GM12873 (cell line): ENCODE data around the gene KRTAP4-1.

Experiments
- TF ChIP-seq, protein P1 (sequence below): IDR thresholded peaks from 2 replicates; pipeline ENCODE4 v1.5.1; 2012; ENCODE audit warnings: low read depth, mild to moderate bottlenecking, moderate library complexity, low read length, control low read depth; ENCODE audit not compliant: insufficient read depth; ENCODE audit errors: missing control alignments

KRTAP4-1 gene

DNA sequence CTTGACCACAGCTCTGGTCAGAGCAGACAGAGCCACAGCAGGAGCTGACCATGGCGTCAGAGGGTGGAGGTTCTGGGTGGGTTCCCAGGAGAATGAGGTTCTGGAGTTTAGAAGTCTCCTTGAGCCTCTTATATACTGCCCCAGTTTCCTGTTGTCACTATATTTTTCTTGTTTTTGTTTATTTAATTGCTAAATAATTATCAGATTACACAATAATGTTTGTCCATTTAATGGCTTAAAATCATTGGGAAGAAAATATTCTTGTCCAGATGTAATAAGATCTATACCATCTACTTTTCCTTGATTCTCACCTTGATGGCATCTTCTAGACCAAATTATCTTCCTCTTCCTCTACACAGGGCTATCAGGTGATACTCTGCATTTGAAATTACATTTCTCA, 16.6 kb downstream of the KRTAP4-1 start, which contains the start of gene KRTAP4-3:
TSS of gene KRTAP4-3 (minus strand) at position 101 of the 400 bp plus-strand sequence. CDS start at position 52, 49 bp downstream.
- TF ChIP-seq, protein P1, sequence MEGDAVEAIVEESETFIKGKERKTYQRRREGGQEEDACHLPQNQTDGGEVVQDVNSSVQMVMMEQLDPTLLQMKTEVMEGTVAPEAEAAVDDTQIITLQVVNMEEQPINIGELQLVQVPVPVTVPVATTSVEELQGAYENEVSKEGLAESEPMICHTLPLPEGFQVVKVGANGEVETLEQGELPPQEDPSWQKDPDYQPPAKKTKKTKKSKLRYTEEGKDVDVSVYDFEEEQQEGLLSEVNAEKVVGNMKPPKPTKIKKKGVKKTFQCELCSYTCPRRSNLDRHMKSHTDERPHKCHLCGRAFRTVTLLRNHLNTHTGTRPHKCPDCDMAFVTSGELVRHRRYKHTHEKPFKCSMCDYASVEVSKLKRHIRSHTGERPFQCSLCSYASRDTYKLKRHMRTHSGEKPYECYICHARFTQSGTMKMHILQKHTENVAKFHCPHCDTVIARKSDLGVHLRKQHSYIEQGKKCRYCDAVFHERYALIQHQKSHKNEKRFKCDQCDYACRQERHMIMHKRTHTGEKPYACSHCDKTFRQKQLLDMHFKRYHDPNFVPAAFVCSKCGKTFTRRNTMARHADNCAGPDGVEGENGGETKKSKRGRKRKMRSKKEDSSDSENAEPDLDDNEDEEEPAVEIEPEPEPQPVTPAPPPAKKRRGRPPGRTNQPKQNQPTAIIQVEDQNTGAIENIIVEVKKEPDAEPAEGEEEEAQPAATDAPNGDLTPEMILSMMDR: no peak

DNA sequence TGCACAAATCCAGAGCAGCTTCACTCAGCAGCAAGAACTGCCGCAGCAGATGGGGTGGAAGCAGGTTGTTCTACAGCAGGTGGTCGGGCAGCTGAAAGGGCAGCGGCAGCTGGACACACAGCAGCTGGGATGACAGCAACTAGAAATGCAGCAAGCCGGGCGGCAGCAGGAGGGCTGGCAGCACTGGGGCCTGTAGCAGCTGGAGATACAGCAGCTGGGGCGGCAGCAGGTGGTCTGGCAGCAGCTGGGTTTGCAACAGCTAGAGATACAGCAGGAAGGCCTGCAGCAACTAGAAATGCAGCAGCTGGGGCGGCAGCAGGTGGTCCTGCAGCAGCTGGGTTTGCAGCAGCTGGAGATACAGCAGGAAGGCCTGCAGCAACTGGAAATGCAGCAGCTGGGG, 17.1 kb downstream of the KRTAP4-1 start:
- TF ChIP-seq, protein P1: no peak

DNA sequence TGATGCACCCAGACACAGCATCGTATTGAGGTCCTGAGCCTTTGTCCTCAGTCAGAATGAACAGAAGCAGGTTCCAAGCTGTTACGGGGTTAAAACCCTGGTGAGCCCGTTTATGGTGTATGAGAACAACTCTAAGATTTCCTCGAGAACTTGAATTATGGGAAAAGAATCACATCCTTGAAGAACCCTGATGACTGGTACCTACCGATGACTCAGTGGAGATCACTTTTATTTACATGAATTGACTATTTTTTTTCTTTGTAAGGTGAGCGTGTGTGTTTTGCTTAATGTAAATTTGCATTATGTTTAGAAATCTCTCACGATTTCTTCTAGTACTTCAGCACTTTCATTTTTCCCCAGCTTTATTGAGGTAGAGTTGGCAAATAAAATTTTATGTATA, 20.9 kb downstream of the KRTAP4-1 start:
- TF ChIP-seq, protein P1: no peak

DNA sequence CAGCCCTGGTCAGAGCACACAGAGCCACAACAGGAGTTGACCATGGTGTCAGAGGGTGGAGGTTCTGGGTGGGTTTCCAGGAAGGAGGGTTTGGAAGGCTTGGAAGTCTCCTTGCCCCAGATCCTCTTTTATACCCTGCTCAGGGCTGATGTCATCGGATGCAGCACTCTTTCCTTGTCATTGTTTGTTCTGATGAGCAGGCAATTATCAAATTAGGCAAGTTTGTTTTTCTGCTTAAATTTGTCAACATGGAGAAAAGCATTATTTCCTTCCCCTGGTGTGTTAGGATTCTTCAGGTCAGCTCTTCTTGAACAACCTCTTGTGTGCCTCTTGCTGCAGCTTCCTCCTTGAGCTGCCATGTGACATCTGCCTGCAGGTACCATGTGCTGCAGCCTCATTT, 24.1 kb downstream of the KRTAP4-1 start, which contains the start of gene KRTAP4-4:
TSS of gene KRTAP4-4 (minus strand) at position 101 of the 400 bp plus-strand sequence. CDS start at position 44, 57 bp downstream.
- TF ChIP-seq, protein P1: no peak

DNA sequence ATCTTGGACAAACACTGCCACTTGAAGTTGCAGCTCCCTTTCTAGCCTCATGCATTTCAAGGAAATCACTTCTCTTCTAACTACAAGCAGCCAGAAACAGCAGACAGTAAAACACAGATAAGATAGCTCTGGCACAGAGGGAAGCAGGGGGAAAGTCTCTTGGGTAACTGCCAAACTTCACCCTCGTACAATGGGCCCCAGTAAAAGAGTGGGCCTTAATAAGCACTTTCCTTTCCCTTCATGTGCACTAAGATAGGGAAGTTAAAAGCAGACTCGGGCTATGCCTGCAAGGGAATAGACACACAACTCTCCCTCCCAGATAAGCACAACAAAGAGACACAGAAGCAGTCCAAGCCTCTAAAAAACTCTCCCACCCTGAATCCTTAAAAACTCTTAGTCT, 30.9 kb downstream of the KRTAP4-1 start:
- TF ChIP-seq, protein P1: no peak

DNA sequence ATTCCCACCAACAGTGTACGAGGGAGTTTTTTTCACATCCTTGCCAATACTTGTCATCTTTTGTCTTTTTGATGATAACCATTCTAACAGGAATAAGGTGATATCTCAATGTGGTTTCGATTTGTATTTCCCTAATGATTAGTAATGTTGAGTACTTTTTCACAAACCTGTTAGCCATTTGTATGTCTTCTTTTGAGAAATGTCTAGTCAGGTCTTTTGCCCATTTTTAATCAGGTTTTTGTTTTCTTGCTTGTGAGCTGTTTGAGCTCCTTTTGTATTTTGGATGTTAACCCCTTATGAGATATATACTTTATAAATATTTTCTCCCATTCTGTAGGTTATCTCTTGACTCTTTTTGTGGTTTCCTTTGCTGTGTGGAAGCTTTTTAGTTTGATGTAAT, 33.2 kb downstream of the KRTAP4-1 start:
- TF ChIP-seq, protein P1: no peak

DNA sequence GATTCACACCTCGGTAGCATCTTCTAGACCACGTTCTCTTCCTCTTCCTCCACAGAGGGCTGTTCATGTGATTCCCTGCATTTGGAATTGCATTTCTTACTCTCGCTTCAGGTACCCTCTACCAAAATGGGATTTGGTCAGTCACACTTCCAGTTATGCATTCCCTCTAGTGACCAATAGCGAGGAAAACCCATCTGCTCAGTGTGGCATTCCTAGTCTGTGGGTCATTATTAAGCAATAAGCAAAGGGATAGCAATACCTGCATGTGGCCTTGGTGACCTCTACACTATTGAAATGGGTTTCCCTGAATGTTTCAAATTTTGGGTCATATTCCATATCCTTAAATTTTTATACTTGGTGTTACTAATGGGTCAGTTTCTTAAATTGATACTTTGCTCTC, 34.7 kb downstream of the KRTAP4-1 start:
- TF ChIP-seq, protein P1: no peak
